CD4-positive, alpha-beta T cell treated with Interleukin-1 beta for 1 hour (primary cell): ENCODE measurements around the gene GRK5.
"Not testable (repeated sequence)": the region's sequence is repeated elsewhere in the genome, so short reads cannot be mapped to it uniquely, and the experiment has no call there.

Experiments used
- DNase-seq, 2 donors: peaks; one replicate each; pipeline ENCODE4 v3.0.0-alpha.2; 2020 to 2022

The GRK5 gene

DNA sequence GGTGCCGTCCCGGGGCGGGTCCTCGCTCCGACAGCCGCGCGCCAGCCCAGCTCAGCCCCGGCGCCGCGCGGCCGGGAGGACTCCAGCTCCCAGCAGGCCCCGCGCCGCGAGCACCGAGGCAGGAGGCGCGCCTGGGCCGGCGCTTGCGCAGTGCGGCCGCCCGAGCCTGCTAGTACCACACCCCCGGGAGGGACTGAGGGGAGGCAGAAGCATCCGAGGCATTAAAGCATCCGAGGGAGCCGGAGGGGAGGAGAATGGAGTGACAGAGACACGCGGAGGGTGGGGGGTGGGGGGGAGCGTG is at the start of gene GRK5:
Gene GRK5 (plus strand): TSS at position 206 of the 301 bp plus-strand sequence. CDS start 347 bp downstream, outside the sequence.
- peak; percentile 98 to 99 for DNase-seq

DNA sequence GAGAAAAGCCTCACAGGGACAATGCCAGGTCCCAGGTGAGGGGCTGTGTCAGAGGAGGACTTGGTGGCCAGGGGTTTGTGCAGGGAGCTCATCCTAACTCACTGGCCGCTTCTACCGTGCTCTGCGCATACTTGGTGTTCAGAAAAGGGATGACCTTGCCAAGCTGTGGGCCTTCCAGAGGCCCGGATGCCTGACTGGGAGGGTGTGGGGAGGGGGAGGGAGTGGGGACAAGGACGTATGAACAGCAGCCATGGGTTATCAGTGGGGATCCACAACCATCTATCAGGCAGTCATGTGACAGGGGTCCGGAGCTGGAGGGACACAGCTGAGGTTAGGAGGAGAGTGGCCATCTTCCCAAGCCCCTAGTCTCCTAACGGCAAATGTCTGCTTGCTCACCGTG is 48.0 kb upstream of the GRK5 start:
- DNase-seq = no peak

DNA sequence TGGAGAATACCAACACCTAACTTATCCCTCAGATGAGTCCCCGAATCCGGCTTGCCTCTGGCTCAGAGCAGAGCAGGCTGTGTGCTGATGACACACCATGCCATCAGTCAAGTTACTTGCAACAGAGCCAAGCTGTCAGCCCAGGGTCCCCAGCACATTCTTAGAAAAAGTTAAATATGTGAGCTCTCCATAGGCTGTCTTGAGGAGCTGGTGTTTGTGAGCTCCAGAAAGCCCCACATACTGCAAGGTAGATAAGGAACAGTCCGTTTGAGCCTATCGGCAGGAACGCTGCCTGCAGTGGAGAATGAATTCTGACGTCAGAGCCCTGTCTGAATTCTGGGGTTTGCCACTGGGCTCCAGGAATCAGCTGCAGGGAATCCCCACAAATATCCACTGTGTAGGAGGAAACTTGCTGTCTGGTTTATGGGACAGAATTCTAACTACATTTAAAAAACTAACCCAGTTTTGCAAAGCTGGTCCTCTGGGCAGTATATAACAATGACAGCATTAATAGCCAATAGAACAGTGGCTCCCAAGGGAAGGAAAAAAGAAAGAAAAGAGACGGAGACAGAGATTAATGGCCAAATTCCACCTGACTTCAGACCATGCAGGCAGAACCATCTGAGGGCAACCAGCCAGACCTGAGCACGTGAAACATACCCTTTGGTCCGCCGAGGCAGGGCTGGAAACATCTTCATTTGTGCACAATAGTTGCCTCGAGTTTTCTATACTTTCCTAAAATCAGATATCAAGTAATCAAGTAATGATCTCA is 45.5 kb upstream of the GRK5 start:
- DNase-seq = no peak

DNA sequence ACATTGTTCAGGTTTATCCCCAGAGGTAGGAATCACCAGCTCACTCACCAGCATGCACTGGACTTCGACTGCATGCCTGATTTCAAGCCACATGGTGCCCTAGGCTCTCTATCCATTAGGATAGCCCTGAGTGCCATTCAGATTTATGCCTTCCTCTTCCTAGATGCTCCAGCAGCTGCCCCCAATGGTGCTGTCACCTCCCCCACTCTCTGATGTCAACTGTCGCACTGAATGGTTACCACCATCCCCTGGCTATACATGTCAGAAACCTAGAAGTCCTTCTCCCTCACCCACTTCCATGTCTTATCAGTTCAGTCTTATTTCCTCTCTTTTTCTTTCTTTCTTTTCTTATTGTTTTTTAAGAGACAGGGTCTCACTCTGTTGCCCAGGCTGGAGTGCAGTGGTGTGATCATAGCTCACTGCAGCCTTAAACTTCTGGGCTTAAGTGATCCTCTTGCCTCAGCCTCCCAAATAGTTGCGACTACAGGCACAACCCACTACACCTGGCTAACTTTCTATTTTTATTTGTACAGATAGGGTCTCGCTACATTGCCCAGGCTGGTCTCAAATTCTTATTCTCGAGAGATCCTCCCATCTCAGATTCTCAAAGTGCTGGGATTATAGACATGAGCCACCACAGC is 44.8 kb upstream of the GRK5 start:
- DNase-seq = no peak

DNA sequence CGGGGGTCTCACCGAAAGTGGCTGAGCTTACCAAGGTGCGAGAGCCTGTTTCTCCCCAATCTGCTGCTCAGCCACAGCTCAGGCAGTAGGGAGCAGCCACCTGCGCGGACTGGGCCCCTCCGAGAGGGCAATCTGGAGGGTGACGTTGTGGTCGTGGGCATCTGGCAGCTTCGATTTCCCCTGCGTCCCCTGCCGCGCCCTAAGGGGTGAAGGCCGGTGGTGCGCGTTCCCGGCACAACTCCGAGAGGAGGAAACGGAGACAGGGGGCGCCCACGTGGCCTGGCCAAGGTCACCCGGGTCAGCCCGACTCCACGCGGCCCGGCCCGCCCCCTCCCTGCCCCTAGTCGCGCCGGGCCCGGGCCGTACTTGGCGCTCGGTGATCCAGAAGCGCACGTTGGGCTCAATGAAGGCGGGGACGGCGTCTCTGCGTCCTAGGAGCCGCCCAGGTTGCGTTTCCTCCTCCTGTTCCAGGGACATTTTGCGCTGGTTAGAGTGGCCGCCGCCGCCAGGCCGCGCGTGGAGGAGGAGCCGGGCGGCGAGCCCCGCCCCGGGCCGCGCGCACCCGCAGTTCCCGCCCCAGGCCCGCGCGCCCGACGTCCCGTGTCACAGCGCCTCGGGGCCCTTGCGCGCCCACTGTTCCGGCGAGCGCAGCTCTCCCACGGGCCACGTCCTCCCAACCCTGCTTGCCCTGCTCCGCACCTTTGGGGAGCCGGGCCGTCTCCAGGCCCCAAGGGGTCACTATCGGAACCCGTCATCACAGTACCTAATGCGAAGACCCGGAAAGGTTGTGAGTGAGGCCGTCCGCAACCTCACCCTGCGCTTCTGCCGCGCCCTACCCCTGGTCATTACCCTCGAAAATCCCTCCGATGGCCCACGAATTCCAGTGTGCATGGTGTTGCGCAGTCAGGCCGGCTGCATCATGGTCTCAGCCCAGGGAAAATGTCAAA is 41.9 kb upstream of the GRK5 start, which contains the start of gene SFXN4:
Gene SFXN4 (minus strand): TSS at position 544 of the 947 bp plus-strand sequence. CDS start 67 bp downstream, at position 477.
- peak; percentile 76 to 81 for DNase-seq

DNA sequence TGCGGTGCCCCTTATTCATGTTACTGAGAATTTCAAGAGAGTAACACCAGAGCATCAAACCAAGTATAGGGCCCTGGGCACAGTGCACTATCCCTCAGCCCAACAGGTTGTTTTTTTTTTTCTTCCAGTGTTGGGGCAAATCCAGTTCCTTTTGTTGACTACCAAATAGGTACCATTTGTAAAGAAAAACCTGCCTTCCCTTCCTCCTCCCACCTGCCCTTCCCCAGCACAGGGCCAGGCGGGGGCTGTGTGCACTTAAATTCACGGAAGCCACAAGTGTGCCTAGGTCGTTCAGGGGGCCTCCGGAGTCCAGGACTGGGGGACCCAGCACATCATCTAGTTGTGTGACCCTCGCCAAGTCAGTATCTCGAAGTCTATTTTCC is 41.3 kb upstream of the GRK5 start:
- no peak for DNase-seq

DNA sequence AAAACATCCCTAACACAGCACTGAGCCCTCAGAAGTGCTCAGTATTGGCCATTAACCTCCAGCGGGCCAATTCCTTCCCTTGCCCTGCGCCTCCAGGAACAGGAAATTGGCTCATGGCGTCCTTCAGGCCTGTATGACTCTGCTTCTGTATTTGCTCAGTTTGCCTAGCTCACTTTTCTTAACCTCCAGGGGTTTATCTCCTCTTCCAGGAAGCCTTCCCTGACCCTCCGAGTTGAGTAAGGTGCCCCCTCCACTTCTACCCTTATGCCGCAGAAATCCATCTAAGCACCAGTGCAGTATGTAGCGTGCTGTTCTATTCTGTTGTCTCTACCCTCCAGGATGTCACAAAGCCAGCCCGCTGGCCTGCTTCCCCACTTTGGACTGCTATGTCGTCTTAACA is 40.8 kb upstream of the GRK5 start:
- no peak for DNase-seq

DNA sequence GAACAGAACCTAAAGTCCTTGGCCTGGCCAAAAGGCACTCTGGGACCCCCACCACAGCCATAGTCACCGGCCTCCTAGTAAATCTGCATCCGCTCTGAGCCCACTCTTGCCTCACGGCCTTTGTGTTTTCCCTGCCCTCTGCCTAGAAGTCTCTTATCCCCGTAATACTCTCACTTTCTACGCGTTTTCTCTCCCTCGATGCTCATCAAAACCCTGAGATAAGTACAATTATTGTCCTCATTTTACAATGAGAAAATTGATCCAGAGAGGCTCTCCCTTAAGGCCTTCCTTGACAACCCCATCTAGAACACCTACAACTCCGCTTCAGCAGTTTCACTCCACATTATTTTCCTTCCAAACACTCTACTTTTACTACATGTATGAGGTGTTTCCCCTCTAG is 40.3 kb upstream of the GRK5 start:
- DNase-seq = no peak

DNA sequence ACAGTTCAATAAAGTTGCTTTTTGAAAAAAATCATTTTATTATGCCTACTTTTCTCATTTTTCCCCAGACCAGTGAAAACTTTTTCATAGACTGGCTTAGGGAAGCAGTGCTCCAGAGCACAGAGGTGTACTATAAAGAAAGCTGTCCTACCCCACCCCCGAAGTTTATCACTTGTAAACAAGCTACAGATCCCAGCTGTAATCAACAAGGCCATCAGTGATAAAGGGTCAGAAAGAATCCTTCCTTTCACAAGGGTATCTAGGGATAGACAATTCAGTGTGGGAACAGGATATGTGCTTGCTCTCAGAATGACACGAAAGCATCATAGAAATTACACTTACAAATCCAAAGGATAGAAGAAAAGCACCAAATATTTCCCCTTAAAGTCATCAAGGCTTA is 33.3 kb upstream of the GRK5 start:
- DNase-seq = no peak

DNA sequence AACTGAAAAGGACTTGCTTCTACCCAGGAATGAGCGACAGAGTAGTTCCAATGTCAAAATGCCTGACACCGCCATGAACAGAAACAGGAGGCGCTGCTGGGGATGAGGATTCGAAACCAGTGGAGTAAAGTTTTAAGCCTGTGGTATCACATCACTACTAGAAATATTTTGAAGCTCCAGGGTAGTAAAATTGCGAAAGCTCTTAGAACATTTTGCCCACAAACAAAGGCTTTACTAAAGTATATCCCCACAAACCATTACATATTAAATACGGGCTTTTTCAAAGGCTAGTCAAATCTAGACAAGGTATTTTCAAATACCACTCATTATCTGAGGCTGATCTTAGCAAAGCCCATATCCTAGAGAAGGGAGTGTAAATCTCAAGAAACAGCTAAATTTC is 31.2 kb upstream of the GRK5 start:
- DNase-seq = no peak

DNA sequence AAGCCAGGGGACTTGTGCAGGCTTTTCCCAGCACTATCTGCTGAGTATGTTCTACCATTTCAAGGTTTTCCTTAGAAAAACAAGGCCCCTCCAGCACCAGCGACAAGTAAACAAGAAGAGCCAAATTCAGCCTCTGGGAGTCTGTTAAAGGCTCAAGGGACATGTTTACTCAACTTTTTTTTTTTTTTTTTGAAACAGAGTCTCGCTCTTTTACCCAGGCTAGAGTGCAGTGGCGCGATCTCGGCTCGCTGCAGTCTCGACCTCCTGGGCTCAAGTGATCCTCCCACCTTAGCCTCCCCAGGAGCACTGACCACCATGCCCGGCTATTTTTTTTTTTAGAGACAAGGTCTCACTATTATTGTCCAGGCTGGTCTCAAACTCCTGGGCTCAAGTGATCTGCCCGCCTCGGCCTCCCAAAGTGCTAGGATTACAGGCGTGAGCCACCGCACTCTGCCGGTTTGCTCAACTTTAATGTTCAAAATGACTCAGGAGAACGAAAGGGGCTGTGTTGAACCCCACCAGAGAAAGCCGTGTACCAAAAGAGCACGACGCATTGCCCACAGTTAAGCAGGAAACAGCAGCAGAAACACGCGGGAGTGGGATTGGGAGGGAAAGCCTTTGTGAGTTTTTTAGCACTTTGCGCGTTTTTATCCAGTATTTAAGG is 29.5 kb upstream of the GRK5 start:
- DNase-seq = no peak

DNA sequence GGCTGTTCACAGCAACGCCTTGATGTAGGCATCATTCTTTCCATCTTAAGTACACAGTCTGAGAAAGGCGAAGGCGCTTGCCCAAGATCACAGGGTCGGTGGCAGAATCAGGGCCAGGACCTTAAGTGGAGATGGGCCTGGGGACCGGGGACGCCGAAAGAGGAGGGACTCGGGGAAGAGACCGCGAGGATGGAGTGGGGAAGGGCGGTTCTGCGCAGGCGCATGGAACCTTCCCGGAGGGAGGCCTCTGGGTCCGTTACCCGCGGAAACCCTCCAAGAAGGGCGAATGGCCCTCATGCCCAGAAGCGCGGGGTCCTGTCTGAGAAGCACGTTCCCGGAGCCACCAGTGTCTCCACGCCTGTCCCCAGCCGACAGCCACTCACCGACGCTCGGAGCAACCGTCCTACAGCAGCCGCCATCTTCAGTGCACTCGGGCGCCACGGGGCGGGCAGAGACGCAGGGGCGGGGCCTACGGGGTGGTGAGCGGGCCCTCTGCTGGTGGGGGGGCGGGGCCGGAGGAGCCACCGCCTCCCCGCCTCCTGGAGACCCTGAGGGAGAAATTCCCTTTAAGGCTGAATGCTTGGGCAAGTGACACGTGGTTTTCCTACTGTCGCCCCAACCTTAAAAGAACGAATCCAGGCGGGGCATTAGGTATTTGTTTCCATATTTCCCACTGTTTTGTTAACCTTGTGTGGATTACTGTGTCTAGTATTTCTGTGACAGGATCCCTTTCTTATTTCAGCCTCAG is 28.8 kb upstream of the GRK5 start, which contains the start of gene PRDX3:
Gene PRDX3 (minus strand): TSS at position 441 of the 748 bp plus-strand sequence. CDS start 22 bp downstream, at position 419.
- peak; percentile 90 for DNase-seq

DNA sequence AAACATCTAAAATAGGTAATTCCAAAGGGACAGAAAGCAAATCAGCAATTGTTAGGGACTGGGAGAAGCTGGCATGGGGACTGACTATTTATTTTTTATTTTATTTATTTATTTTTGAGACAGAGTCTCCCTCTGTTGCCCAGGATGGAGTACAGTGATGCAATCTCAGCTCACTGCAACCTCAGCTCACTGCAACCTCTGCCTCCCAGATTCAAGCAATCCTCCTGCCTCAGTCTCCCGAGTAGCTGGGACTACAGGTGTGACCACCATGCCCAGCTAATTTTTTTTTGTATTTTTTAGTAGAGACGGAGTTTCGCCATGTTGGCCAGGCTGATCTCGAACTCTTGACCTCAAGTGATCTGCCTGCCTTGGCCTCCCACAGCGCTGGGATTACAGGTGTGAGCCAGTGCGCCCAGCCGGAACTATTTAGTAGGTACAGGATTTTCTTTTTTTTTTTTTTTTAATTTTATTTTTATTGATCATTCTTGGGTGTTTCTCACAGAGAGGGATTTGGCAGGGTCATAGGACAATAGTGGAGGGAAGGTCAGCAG is 26.4 kb upstream of the GRK5 start:
- DNase-seq = not testable (repeated sequence)

DNA sequence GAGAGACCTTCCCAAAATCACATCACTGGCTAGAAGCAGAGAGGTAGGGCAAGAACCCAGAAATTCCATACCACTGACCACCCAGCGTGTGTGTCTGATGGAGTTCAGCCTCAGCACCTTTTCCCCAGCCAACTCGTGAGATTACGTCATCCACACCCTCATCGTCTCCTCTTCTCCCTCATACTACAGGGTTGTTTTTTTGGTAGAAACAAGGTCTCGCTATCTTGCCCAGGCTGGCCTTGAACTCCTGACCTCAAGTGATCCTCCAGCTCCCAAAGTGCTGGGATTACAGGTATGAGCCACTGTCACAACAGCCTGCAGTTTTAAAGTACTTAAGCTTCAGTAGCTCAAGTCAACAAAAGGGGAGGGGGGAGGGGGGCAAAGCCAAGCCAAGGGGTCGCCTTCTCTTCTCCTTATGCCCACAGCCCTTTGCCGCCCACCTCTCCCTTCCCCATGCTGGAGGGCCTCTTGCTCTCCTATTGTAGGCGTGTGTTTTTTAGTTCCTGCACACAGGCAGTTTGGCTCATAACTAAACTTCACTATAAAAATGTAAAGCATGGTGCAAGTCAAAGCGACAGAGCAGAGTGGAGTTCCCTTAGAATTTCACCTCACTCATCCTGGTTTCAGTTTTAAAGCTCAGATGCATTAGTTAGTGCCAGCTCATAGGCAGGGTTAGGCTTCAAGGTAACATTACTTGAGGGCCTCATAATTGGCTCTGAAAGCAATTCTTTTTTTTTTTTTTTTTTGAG is 23.5 kb upstream of the GRK5 start:
- DNase-seq = no peak

DNA sequence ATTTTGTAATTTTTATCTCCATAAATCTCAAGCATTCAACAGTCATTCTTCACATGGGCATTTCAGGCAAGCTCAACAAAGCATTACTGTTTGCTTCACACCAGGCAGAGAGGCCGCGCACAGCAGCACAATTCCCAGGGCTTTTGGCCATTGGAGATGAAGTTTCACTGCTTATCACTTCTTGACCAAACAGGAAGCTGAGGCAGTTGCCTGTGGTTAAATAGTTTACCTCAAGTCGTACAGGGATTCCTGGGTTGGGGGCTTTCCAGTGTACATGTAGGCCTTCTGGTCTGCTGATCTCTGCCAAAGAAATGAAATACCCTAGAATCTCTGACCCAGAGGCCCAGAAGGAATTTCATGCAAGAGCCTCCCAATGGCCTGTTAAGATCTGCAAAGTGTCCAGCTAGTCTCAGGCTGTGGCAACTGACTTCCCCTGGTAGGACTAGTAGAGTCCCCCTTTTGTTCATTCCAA is 17.5 kb upstream of the GRK5 start:
- peak in 1 of 2 donors; percentile 12 for DNase-seq

DNA sequence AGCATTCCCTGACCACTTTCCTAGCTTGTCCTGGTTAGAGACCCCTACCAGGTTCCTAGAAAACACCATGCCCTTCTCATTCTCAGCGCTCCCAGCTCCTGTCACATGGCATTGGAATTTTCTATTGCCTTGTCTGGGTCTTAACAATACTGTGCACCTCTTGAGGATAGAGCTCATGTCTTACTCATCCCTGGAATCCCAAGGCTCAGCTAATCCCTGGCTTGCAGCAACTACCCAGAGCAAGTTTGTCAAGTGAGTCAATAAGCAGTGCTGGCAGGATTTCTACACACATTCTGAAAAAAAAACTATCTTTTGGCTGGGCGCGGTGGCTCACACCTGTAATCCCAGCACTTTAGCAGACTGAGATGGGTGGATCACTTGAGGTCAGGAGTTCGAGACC is 17.0 kb upstream of the GRK5 start:
- DNase-seq = no peak

DNA sequence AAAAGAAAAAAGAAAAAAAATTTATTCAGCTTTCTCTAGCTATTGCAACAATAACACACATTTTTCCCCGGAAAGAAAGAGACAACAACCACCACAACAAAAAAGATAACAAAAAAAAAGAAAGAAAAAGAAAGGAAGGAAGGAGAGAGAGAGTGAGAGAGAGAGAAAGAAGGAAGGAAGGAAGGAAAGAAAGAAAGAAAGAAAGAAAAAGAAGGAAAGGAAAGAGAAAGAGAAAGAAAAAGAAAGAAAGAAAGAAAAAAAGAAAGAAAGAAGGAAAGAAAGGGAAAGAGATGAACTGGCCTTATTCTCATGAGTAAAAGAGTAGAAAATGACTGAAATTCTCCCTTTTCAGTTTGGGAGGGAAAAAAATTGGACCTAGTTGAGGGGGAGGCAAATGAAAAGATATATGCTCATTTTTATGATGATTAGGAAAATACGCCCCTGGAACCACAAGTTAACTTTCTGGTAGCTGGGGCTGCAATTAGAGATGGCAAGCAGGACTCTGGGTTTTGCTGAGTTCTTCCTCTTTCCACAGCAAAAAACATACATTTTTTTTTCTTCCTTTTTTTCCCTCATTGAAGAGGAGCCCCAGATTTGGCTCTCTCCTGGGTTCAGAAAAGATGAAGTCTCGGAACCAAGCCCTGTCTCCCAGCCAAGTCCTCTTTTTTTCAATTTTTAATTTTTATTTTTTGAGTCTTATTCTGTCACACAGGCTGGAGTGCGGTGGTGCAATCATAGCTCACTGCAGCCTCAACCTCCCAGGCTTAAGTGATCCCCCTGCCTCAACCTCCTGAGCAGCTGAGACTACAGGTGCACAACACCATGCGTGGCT is 16.2 kb upstream of the GRK5 start:
- DNase-seq = no peak

DNA sequence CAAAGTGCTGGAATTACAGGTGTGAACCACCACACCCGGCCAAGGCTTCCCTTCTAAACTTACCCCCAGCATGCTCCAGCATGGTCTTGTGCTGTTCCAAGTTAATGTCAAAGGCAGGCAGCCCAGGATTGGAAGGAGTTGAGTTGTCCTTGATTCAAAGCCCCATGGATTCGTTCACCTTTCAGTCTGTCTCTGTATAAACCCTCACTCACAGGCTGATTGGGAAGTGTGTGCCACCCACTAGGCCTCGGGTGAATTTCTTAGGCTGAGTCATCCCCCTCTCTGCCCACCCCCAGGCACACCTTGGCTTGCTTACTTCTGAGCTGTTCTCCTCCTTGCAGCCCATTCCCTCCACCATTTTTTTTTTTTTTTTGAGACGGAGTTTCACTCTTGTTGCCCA is 15.5 kb upstream of the GRK5 start:
- DNase-seq = no peak

DNA sequence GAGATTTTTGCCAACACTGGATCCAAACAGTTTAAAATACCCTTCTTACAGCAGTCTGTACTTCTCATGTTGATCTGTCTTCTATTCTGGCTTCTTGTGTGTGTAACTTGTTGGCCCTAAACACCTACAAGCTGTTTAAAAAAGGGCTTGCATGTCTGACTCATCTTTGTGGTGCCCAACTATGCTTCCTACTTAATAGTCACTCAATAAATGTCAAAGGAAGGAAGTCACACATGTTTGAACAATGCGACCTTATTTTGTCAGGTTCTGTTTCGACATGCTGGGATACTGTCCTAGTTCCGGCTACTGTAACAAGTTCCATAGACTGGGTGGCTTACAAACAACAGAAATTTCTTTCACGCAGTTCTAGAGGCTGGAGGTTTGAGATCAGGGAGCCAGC is 9.4 kb upstream of the GRK5 start:
- DNase-seq = no peak

DNA sequence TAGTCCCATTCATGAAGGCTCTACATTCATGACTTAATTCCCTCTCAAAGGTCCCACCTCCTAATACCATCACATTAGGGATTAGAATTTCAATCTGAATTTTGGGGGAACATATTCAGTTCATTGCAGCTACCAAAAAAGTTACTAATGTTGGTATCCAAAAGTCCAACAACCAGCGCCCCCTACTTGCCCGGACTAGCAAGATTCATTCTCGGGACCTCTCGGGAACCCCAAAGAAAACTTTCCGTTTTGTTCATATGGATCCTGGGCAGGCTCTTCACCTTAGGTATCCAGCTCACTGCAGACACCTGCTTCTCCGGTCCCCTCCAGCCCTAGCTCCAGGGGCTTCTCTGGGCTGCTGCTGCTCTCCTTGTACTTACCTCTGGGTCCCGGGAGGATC is 8.9 kb upstream of the GRK5 start:
- peak in 1 of 2 donors; percentile 32 for DNase-seq
